ENCODE results near the gene PAPPA. TPM values are rescaled to one million over a fixed set of nuclear protein-coding genes. Genes with fewer than 3 reads are reported as not detected.

PAPPA gene
- total and polyA plus RNA-seq, 9 of the 15 experiments (the other 6 are each of a cell fraction or from before 2014, with no cell fraction given), result 0.06 to 0.18 (median 0.11) TPM

DNA sequence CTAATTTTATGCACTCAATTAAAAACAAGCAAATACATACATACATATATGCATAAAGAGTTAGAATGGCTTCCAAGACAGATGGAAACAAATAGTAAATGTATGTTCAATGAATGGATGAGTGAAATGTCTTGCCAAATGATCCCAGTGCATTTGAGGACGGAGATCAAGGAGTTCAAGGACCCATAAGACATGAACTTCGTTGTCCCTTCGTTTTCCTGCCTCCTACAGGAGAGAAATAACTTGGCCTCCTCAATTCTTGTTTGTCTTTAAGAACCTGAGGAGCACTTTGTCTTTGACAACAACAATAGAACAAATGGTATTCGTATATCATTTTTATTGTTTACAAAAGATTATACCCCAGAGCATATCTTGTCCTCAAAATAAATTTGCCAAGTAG is 2.4 kb upstream of the PAPPA start:
- 0% methylated on average over 4 of the region's 4 CpGs for WGBS (ENCODE audit: insufficient coverage, low coverage, missing lambda C conversion rate)
- ChIA-PET POLR2A (interaction anchor here (1.0 kb wide), 1 partner anchor 266 kb away, joined by 3 read pairs; no protein-coding TSS in a partner anchor), CTCF (ENCODE audit: low intra/inter-chr PET ratio) (no interaction called here)
- intact Hi-C loops (cut with micrococcal nuclease), result loop anchor here (2.0 to 5.0 kb wide), 2 partner anchors 422 to 496 kb away; no protein-coding TSS in a partner anchor
- H3K4me1 ChIP-seq (replicated peaks in 1 of 2; ENCODE audit: control insufficient read depth in 2 of 2, insufficient read depth in 2 of 2, low read length in 2 of 2), result peaks cover 0 to 7% of the 10 kb centered on the region in 2 experiments; a peak in 1 of 5 replicates
- H3K36me3 ChIP-seq (ENCODE audit: control insufficient read depth, insufficient read depth, low read length), result no peaks in the 10 kb centered on the region
- H3K27ac ChIP-seq (ENCODE audit: extremely low read depth, low read depth, low read length), result no peak overlapping the region
- no peak overlapping the region for H3K9ac ChIP-seq (ENCODE audit: insufficient read depth in 1 of 2, low read depth in 2 of 2, low read length in 2 of 2)
- BruUV-seq (replicated peaks), result no TSS peak
- H3K9me3 ChIP-seq (replicated peaks; ENCODE audit: control insufficient read depth, insufficient read depth, low read depth, low read length), result no peaks in the 10 kb centered on the region
- H3K27me3 ChIP-seq (ENCODE audit: control insufficient read depth in 2 of 2, insufficient read depth in 2 of 2, low read length in 2 of 2), result peaks cover 5 to 14% of the 10 kb centered on the region in 2 experiments; a peak in 4 of 5 replicates
- DNase-seq (ENCODE audit: extremely low read depth in 1 of 4, low spot score in 3 of 4) (no peak), ATAC-seq (no peak), FAIRE-seq (no peak)
- H3K4me3 ChIP-seq, result no peak overlapping the region
- H4K20me1 ChIP-seq (replicated peaks; ENCODE audit: control insufficient read depth, insufficient read depth, low read length), result no peaks in the 10 kb centered on the region
- in situ Hi-C loops (cut with MboI), result loop anchor here (5.0 to 10.0 kb wide), 2 partner anchors 344 to 421 kb away; no protein-coding TSS in a partner anchor
- no peaks in the 10 kb centered on the region for H3K9me1 ChIP-seq (ENCODE audit: control insufficient read depth, insufficient read depth, low read length)
- no peak overlapping the region for H2AFZ ChIP-seq (ENCODE audit: low read depth, low read length)
- no peaks in the 10 kb centered on the region for H3K79me2 ChIP-seq (ENCODE audit: control insufficient read depth, insufficient read depth, low read length)
- H3K4me2 ChIP-seq (ENCODE audit: insufficient read depth, low read length), result no peak overlapping the region
- TF ChIP-seq, protein P1, sequence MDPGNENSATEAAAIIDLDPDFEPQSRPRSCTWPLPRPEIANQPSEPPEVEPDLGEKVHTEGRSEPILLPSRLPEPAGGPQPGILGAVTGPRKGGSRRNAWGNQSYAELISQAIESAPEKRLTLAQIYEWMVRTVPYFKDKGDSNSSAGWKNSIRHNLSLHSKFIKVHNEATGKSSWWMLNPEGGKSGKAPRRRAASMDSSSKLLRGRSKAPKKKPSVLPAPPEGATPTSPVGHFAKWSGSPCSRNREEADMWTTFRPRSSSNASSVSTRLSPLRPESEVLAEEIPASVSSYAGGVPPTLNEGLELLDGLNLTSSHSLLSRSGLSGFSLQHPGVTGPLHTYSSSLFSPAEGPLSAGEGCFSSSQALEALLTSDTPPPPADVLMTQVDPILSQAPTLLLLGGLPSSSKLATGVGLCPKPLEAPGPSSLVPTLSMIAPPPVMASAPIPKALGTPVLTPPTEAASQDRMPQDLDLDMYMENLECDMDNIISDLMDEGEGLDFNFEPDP (CRISPR knock-in tag; IDR thresholded peaks at IDR 0.05), result no peak
- TF ChIP-seq ASH1L (IDR thresholded peaks at IDR 0.05; ENCODE audit: borderline replicate concordance, low read depth, partially characterized antibody) (no peak), PHF20 (IDR thresholded peaks at IDR 0.05; ENCODE audit: partially characterized antibody) (no peak), BHLHE40 (IDR thresholded peaks at IDR 0.05; ENCODE audit: low read length) (no peak), ZNF224 (CRISPR knock-in tag; IDR thresholded peaks at IDR 0.05) (no peak), NR2F6 (CRISPR knock-in tag; IDR thresholded peaks at IDR 0.05) (no peak), DACH1 (IDR thresholded peaks at IDR 0.05; ENCODE audit: partially characterized antibody) (no peak), KHSRP (IDR thresholded peaks at IDR 0.05) (no peak)
- TF ChIP-seq, protein P2, sequence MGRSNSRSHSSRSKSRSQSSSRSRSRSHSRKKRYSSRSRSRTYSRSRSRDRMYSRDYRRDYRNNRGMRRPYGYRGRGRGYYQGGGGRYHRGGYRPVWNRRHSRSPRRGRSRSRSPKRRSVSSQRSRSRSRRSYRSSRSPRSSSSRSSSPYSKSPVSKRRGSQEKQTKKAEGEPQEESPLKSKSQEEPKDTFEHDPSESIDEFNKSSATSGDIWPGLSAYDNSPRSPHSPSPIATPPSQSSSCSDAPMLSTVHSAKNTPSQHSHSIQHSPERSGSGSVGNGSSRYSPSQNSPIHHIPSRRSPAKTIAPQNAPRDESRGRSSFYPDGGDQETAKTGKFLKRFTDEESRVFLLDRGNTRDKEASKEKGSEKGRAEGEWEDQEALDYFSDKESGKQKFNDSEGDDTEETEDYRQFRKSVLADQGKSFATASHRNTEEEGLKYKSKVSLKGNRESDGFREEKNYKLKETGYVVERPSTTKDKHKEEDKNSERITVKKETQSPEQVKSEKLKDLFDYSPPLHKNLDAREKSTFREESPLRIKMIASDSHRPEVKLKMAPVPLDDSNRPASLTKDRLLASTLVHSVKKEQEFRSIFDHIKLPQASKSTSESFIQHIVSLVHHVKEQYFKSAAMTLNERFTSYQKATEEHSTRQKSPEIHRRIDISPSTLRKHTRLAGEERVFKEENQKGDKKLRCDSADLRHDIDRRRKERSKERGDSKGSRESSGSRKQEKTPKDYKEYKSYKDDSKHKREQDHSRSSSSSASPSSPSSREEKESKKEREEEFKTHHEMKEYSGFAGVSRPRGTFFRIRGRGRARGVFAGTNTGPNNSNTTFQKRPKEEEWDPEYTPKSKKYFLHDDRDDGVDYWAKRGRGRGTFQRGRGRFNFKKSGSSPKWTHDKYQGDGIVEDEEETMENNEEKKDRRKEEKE (IDR thresholded peaks at IDR 0.05; ENCODE audit: borderline replicate concordance in 1 of 2, control insufficient read depth in 1 of 2, low read depth in 2 of 2, low read length in 1 of 2), result no peak
